Left ventricle myocardium superior (tissue), 1 donor: ENCODE results near the gene IVD. TPM values are rescaled to one million over a fixed set of nuclear protein-coding genes. Genes with fewer than 3 reads are reported as not detected.

Experiments used
- ATAC-seq: fragments of 200-7000 bp; cut with Tn5 transposase; one replicate; pipeline ENCODE4 v1.9.1; 2020; ENCODE audit warnings: mild to moderate bottlenecking, moderate library complexity
- DNase-seq: peaks from one replicate; pipeline ENCODE4 v3.0.0-alpha.2; 2020
- intact Hi-C: fragments of 100-400 bp; cut with micrococcal nuclease; formaldehyde crosslinking; loops from one replicate; pipeline ENCODE4 v1.11.0; 2022
- total RNA-seq: library from RNA; stranded (reverse); fragmentation: NEBNext Ultra II Directional; extraction: Animal tissue kit (Norgen Biotek cat#: 25700); gene quantifications from one replicate; pipeline ENCODE4 v1.2.1, GENCODE V29; 2021
- donor health status: DM: no; HTN: yes; CAD: no; lungs with severe emphysema.

IVD gene
- total RNA-seq, 1 donor from 2014 or later, result 97.2 TPM

DNA sequence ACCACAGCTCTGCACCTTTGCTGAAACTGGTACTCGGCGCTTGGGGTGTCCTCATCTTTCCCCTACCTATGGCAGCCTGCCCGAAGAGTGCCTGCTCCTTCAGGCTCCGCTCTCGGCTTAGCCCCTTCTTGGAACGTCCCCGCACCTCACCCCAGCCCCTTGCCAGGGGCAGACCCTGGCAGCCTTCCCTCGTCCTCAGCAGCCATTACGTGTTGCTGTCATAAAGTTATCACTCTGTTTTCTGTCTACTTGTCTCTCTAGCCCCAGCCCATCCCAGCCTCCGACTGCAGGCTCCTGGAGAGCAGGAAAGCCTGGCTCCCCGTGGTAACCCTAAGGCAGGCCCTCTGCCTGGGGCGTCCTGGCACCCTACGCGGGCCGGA lies 30.1 kb downstream of the IVD start:
- no peak for DNase-seq
- intact Hi-C loops, result no loop called here
- ATAC-seq, result no peak

GRCh38 chr15:40436116-40436891 lies 30.7 kb downstream of the IVD start:
- ATAC-seq, result no peak
- intact Hi-C loops, result no loop called here
- no peak for DNase-seq

DNA sequence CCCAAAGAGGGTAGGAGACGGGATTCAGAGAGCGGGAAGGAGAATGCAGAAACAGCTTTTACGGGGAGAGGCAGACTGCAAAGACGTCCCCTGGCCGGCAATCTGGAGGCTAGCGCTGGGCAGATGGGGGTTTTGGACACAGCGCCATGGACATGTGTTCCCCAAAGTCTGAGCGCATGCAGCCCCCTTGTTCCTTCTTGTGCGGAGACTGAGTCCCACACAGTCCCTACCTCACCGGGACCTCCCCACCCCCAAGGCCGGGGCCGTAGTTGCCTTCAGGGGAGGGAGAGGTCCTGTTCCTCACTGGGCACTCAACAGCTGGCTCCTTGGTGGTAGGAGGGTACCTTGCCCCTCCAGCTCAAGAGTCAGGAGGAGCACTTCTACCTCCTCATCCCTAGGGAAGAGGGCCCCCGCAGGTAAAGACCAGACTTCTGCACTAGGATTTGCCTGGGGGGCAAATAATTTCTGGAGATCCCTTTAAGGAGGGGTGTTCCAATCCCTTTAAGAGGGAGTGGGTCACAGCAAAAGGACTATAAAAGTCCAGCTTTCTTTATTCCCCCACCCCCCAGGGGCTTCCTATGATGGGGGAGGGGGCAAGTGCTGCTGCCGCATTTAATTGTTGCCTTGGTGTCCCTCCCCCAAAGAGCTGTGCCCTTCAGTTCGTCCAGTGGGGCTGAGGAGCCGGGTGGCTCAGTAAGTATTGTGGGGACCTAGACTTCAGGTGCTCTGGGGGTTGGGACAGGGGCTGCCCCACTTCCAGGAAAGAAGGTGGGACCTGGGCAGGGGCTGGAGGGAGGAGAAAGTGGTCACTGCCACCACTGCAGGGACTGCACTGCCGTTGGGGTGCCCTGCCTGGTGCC lies 31.5 kb downstream of the IVD start:
- intact Hi-C loops, result no loop called here
- ATAC-seq (no peak), DNase-seq (no peak)

DNA sequence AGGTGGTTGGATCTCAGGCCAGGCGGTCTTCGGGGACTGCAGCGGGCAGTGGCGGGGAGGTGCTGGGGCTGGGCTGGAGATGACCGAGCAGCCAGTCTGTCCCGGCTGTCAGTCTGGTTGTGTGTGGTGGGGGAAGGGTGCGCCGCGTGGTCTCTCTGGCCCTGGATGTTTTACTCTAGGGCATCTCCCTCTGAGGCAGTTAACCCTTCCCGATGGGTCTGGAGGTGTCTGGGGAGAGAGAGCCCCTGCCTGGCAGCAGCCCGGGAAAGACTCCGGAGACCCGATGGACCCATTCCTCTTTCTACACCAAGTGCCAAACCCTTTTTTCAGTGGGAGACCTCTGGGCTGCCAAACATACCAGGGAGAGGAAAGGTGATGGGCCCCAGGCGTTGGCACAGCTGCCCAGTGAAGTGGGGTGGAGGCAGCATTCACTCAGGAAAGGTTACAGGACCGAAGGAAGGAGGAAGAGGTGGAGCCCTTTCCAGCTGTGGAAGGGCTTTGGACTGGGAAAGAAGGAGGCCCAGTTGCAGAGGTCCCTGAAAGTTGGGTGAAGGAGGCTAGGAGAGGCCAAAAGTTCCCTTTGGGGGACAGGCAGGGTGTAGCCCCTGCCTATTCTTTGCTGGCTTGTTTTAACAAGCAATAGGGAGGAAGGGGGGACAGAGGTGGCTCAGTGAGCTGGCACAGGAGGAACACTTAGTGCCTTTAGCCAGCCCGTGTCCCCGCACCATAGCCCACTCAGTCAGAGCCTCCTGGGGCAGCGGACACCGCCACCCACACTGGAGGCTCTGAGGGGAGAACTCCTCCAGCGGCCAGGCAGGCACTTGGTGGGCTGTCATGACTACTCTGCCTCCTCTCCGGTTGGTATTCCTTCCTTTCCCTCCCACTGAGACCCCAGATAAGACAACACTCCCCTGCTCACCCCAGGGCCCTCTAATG lies 32.4 kb downstream of the IVD start:
- intact Hi-C loops, result no loop called here
- ATAC-seq (no peak), DNase-seq (no peak)

DNA sequence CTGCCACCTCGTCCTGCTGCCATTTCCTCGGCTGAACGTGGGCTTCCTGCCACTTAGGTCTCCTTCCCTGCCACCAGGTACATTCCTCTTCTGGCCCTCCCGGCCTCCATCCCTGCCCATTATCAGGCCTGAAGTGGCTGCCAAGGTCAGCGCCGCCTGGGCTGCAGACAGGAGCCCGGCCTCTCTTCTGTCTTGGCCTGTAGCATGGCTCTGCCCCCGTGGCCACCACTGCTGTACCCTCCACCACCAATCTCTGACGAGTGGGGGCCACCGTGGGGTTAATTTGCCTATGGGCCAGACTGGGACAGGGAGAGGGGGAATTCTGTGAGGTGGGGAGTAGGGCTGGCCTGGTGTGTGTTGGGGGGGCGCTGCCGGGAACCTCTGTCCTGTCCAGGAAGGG lies 33.1 kb downstream of the IVD start:
- intact Hi-C loops, result no loop called here
- ATAC-seq, result peak; percentile 3
- peak; percentile 54 for DNase-seq

GRCh38 chr15:40439461-40439959 lies 33.9 kb downstream of the IVD start:
- intact Hi-C loops, result no loop called here
- peak; percentile 8 for ATAC-seq
- DNase-seq, result no peak

DNA sequence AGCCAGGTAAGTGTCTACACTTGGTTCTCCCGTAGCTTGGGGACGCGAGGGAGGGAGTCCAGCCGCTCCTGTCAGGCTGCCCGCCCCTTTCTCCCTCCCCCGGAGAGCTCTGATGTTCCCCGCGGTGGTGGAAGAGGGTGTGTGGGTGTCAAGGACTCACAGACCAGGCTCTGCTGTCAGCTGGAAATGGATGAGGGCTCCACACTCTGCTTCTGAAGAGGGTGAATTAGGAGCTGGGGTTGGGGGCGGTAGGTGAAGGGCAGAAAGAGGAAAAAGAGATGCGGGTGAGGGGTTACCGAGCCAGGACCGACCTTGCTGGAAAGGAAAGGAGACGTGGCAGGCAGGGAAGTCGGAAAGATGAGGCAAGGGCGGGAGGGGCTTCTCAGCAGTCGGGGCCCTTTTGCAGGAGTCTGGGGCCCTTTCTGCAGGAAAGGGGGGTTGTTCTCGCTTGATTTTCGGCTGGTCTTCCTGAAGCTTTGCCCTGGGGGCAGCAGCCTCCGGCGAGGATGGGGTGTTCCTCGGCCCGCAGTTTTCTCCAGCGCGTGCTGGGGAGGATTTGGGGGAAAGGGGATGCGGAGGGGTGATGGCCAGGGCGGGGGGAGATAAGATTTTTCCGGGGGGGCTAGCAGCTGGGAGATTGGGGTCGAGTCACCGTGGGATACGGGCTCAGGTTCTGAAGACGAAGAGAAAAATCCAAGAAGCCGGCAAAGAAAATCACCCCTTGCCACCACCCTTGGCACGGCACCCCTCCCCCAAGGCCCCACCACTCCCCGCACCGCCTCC lies 34.6 kb downstream of the IVD start:
- intact Hi-C loops, result no loop called here
- peak; percentile 41 for ATAC-seq
- DNase-seq, result peak; percentile 58

DNA sequence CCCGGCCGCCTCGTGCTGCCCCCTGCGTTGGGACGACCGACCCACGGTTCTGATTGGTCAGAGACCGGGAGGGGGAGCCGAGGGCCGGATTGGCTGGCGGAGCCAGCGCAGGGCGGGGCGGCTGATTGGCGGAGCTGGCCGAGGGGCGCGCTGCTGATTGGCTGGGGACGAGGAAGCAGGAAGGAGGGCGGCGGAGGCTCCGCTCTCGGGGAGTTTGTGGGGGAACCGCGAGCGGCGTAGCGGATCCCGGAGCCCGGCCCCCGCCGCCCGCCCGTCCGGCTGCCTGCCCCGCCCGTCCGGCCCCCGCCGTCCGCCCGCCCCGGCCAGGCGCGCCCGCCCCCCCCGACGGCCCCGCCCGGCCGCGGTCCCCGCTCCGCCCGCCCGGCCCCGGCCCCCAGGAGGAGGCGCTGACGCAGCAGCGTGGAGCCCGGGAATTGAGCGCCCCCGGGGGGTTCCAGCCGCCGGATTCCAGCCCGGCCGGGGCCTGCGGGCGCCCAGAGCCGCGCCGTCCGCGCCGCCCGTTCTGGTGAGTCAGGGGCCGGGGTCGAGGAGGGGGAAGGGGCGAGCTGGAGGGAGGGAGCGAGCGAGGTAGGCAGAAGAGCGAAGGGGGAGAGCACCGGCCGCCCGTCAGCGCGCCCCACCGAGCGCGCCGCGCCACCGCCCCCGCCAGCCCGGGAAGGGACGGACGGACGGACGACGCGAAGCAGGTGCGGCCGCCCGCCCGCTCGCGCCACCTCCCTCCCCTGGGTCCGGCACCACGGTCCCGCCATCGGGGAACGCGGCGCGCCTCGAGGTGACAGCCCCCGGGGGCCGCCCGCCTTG lies 35.4 kb downstream of the IVD start, which contains the start of gene BAHD1:
TSS of gene BAHD1 (plus strand) at position 211 of the 822 bp plus-strand sequence. CDS start 17,512 bp downstream, outside the sequence.
- peak; percentile 91 for ATAC-seq
- intact Hi-C loops, result no loop called here
- DNase-seq, result peak; percentile 99

GRCh38 chr15:40441565-40442531 lies 36.3 kb downstream of the IVD start:
- peak; percentile 2 for ATAC-seq
- intact Hi-C loops, result no loop called here
- DNase-seq, result peak; percentile 49

DNA sequence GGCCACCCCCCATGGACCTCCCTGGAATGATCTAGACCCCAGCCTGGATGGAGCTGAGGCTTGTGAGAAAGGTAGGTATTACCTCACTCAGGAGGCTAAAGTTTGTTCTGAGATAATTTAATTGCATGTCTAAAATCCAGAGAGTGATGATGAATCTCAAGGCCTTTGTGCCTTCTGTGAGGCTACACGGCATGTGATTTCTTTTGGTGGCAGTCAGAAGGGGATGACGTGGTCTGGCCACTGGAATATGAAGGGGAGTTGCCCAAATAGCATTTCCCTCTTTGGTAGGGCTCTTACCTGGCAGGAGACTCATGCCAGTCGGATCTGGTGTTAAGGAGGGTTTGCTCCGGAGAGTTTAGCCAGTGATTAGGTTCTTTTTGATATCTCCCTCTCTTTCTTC lies 37.7 kb downstream of the IVD start:
- ATAC-seq (no peak), DNase-seq (no peak)
- intact Hi-C loops, result no loop called here

DNA sequence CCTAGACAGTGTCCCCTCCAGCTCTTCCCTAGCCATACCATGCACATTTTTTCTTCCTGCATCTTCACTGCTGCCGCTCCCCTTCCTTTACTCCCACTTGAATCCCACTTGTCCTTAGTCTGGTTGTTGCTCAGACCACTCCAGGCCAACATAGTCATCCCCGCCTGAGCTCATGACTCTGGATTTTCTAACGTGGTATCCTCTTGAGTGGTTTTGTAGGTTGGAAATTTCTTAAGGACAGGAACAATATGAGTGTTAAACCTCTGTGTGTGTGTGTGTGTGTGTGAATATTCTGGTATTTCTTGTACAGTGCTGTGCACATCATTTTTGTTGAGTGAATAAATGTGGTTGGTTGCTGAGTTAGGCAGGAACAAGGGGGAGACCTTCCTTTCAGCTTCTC lies 38.3 kb downstream of the IVD start:
- no peak for ATAC-seq
- intact Hi-C loops, result no loop called here
- no peak for DNase-seq

DNA sequence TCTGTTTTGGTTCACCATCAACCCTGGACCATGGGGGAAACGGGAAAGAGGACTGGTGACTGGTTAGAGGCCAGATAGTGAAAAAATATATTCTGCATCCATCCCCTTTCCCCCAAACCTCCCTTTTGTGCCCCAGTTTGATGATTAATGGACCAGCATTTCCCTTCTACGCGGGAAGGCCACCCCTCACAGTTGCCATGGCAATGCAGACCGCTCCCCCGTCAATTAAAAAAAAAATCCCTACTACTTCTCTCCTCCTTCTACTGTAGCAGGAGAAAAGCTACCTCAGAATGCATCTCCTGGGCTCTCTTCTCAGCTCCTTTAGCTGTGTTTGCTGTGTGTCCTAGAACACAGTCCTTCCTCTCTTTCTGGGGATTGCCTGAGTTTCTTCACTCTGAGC lies 39.1 kb downstream of the IVD start:
- DNase-seq (no peak), ATAC-seq (no peak)
- intact Hi-C loops, result no loop called here

- no peak for ATAC-seq
- intact Hi-C loops, result no loop called here
- no peak for DNase-seq
Observed at GRCh38 chr15:40445421-40445922, 39.9 kb downstream of the IVD start.

DNA sequence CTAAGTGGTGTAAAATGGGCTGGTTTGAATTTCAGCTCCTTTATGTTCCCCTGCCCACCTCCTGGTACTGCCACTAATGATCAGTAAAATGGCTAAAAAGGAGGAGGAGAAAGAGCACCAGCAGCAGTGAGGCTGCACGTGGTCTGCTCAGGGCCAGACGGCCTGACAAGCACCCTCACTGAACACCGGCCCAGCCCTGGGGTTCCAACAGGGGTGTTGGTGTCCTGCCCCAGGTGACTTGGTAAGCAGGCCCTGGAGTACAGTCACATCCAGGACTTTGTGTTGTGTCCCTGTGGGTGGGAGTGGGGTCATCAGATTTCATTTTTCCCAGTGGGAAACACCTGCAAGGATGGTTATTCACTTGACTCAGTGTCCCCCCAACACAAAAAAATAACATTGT lies 40.5 kb downstream of the IVD start:
- DNase-seq (no peak), ATAC-seq (no peak)
- intact Hi-C loops, result no loop called here

GRCh38 chr15:40448354-40448753 lies 42.8 kb downstream of the IVD start:
- DNase-seq, result no peak
- intact Hi-C loops, result no loop called here
- ATAC-seq, result no peak

DNA sequence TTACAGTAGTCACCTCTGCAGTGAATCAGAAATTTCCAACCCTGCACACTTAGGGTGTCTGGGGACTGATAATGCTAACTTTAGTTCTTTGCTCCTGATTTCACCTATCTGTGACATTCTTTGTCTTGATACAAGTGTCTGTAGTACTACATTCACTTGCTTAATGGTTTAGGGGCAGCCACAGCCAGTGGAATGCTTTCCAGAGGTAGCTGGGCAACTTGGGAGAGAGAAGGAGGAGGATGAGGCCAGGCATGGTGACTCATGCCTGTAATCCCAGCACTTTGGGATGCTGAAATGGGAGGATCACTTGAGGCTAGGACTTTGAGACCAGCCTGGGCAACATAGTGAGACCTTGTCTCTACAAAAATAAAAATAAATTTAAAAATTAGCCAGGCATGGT lies 43.7 kb downstream of the IVD start:
- DNase-seq (no peak), ATAC-seq (no peak)
- intact Hi-C loops, result no loop called here
